ENCODE results near the gene MSLN.

DNA sequence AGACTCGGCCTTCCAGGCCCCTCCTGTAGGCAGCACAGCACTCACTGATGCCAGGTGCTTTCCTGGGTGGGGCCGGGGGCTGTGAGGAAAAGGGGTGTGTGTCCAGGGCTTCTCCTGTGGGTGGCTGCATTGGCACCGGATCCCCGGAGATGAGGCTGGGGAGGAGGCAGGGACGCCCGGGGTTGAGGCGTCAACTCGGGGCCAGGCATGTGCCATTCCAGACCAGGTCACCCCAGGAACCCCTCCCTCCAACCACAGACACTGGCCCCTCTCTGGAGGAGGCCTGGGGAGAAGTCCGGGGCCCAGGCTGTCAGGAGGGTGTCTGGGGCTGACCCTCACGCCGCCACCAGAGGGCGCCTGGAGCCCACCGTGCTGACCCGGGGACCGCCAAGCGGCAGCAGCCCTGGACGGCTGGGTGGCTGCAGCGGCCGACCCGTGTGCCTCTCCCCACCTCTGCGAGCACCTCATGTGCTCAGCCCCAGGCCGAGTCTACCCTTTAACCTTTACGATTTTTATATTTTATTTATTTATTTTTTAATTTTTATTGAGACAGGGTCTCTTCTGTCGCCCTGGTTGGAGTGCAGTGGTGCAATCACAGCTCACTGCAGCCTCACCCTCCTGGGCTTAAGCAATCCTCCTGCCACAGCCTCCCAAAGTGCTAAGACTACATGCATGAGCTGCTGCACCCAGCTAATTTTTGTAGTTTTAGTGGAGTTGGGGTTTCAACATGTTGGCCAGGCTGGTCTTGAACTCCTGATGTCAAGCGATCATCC lies 48.8 kb upstream of the MSLN start:
- TF ChIP-seq, protein P1, sequence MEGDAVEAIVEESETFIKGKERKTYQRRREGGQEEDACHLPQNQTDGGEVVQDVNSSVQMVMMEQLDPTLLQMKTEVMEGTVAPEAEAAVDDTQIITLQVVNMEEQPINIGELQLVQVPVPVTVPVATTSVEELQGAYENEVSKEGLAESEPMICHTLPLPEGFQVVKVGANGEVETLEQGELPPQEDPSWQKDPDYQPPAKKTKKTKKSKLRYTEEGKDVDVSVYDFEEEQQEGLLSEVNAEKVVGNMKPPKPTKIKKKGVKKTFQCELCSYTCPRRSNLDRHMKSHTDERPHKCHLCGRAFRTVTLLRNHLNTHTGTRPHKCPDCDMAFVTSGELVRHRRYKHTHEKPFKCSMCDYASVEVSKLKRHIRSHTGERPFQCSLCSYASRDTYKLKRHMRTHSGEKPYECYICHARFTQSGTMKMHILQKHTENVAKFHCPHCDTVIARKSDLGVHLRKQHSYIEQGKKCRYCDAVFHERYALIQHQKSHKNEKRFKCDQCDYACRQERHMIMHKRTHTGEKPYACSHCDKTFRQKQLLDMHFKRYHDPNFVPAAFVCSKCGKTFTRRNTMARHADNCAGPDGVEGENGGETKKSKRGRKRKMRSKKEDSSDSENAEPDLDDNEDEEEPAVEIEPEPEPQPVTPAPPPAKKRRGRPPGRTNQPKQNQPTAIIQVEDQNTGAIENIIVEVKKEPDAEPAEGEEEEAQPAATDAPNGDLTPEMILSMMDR (IDR thresholded peaks at IDR 0.05), result peak; percentile 91 to 96 (median 94)
- TF ChIP-seq POLR2A (IDR thresholded peaks at IDR 0.05), result no peak
